Measurements from ENCODE around the gene CXorf58. TPM values are rescaled to one million over a fixed set of nuclear protein-coding genes. Genes with fewer than 3 reads are reported as not detected.

The CXorf58 gene
- polyA plus RNA-seq, 1 of the 3 experiments (the other 2 are of a cell fraction), result not detected

- TF ChIP-seq, protein P1, sequence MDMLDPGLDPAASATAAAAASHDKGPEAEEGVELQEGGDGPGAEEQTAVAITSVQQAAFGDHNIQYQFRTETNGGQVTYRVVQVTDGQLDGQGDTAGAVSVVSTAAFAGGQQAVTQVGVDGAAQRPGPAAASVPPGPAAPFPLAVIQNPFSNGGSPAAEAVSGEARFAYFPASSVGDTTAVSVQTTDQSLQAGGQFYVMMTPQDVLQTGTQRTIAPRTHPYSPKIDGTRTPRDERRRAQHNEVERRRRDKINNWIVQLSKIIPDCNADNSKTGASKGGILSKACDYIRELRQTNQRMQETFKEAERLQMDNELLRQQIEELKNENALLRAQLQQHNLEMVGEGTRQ (IDR thresholded peaks at IDR 0.05; ENCODE audit: borderline replicate concordance, low read depth, low read length), result no peak
- TF ChIP-seq SIN3A (IDR thresholded peaks at IDR 0.05; ENCODE audit: borderline replicate concordance, low read depth, low read length) (no peak), NRF1 (IDR thresholded peaks at IDR 0.05; ENCODE audit: low read depth, low read length) (no peak), FOXJ3 (CRISPR knock-in tag; IDR thresholded peaks at IDR 0.05) (no peak)
Observed at GRCh38 chrX:23888887-23889501, 18.8 kb upstream of the CXorf58 start (continued).

- TF ChIP-seq SIN3A (IDR thresholded peaks at IDR 0.05; ENCODE audit: borderline replicate concordance, low read depth, low read length) (no peak), YY1 (IDR thresholded peaks at IDR 0.05; ENCODE audit: low read depth) (no peak), CTCF (IDR thresholded peaks at IDR 0.05) (no peak), RAD21 (IDR thresholded peaks at IDR 0.05; ENCODE audit: low read length) (no peak), FOSL2 (IDR thresholded peaks at IDR 0.05; ENCODE audit: borderline replicate concordance, low read depth) (no peak), ELF1 (IDR thresholded peaks at IDR 0.05) (no peak), EZH2phosphoT487 (IDR thresholded peaks at IDR 0.05; ENCODE audit: borderline replicate concordance, low read depth) (no peak), NFIC (IDR thresholded peaks at IDR 0.05; ENCODE audit: borderline replicate concordance) (no peak), NRF1 (IDR thresholded peaks at IDR 0.05; ENCODE audit: low read depth, low read length) (no peak), TAF1 (IDR thresholded peaks at IDR 0.05; ENCODE audit: borderline replicate concordance, low read depth, low read length) (no peak), GATA2 (CRISPR knock-in tag; IDR thresholded peaks at IDR 0.05) (no peak), FOXJ3 (CRISPR knock-in tag; IDR thresholded peaks at IDR 0.05) (no peak), TEAD4 (IDR thresholded peaks at IDR 0.05; ENCODE audit: borderline replicate concordance, insufficient read depth) (no peak), FOXM1 (IDR thresholded peaks at IDR 0.05; ENCODE audit: low read depth) (no peak)
- TF ChIP-seq, protein P2, sequence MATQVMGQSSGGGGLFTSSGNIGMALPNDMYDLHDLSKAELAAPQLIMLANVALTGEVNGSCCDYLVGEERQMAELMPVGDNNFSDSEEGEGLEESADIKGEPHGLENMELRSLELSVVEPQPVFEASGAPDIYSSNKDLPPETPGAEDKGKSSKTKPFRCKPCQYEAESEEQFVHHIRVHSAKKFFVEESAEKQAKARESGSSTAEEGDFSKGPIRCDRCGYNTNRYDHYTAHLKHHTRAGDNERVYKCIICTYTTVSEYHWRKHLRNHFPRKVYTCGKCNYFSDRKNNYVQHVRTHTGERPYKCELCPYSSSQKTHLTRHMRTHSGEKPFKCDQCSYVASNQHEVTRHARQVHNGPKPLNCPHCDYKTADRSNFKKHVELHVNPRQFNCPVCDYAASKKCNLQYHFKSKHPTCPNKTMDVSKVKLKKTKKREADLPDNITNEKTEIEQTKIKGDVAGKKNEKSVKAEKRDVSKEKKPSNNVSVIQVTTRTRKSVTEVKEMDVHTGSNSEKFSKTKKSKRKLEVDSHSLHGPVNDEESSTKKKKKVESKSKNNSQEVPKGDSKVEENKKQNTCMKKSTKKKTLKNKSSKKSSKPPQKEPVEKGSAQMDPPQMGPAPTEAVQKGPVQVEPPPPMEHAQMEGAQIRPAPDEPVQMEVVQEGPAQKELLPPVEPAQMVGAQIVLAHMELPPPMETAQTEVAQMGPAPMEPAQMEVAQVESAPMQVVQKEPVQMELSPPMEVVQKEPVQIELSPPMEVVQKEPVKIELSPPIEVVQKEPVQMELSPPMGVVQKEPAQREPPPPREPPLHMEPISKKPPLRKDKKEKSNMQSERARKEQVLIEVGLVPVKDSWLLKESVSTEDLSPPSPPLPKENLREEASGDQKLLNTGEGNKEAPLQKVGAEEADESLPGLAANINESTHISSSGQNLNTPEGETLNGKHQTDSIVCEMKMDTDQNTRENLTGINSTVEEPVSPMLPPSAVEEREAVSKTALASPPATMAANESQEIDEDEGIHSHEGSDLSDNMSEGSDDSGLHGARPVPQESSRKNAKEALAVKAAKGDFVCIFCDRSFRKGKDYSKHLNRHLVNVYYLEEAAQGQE (IDR thresholded peaks at IDR 0.05; ENCODE audit: low read depth, low read length), result no peak
- TF ChIP-seq, protein P3, sequence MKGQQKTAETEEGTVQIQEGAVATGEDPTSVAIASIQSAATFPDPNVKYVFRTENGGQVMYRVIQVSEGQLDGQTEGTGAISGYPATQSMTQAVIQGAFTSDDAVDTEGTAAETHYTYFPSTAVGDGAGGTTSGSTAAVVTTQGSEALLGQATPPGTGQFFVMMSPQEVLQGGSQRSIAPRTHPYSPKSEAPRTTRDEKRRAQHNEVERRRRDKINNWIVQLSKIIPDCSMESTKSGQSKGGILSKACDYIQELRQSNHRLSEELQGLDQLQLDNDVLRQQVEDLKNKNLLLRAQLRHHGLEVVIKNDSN (IDR thresholded peaks at IDR 0.05; ENCODE audit: borderline replicate concordance, low read depth), result no peak
- TF ChIP-seq, protein P4, sequence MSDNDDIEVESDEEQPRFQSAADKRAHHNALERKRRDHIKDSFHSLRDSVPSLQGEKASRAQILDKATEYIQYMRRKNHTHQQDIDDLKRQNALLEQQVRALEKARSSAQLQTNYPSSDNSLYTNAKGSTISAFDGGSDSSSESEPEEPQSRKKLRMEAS (IDR thresholded peaks at IDR 0.05; ENCODE audit: low read depth), result no peak
- TF ChIP-seq, protein P5, sequence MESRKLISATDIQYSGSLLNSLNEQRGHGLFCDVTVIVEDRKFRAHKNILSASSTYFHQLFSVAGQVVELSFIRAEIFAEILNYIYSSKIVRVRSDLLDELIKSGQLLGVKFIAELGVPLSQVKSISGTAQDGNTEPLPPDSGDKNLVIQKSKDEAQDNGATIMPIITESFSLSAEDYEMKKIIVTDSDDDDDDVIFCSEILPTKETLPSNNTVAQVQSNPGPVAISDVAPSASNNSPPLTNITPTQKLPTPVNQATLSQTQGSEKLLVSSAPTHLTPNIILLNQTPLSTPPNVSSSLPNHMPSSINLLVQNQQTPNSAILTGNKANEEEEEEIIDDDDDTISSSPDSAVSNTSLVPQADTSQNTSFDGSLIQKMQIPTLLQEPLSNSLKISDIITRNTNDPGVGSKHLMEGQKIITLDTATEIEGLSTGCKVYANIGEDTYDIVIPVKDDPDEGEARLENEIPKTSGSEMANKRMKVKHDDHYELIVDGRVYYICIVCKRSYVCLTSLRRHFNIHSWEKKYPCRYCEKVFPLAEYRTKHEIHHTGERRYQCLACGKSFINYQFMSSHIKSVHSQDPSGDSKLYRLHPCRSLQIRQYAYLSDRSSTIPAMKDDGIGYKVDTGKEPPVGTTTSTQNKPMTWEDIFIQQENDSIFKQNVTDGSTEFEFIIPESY (IDR thresholded peaks at IDR 0.05; ENCODE audit: borderline replicate concordance, low read depth), result no peak
- no peaks in the 10 kb centered on the region; the same call in 1 of the 2 replicates for H3K79me2 ChIP-seq (ENCODE audit: insufficient read depth)
- H4K20me1 ChIP-seq (ENCODE audit: insufficient read depth), result no peaks in the 10 kb centered on the region
- H3K27me3 ChIP-seq (ENCODE audit: insufficient read depth), result peaks cover 5% of the 10 kb centered on the region; the same call in 1 of the 2 replicates
- no peaks in the 10 kb centered on the region for H3K9me3 ChIP-seq
- peaks cover 4% of the 10 kb centered on the region for H3F3A ChIP-seq (replicated peaks; ENCODE audit: insufficient read depth)
- no peaks in the 10 kb centered on the region for H3K9me2 ChIP-seq
- H3K36me3 ChIP-seq (replicated peaks in 1 of 2; ENCODE audit: control insufficient read depth in 1 of 2, insufficient read depth in 2 of 2, low read length in 1 of 2), result no peaks in the 10 kb centered on the region
- H3K4me2 ChIP-seq, result no peak overlapping the region
- no peak for DNase-seq
- 71% methylated on average over 4 of the region's 4 CpGs for WGBS (ENCODE audit: low lambda C conversion rate)
- H3K9ac ChIP-seq, result no peak overlapping the region
- no peak overlapping the region for H3K27ac ChIP-seq (ENCODE audit: low read depth in 2 of 2, low read length in 1 of 2)
- no peak overlapping the region for H2AFZ ChIP-seq (ENCODE audit: low read depth)
- CTCF ChIA-PET, result interaction anchor here (4.6 kb wide), 1 partner anchor 11 kb away, joined by 21 read pairs; no protein-coding TSS in a partner anchor
- H3K4me3 ChIP-seq (ENCODE audit: low read depth in 2 of 2, low read length in 1 of 2), result no peak overlapping the region
- POLR2A ChIA-PET, result no interaction called here
- H3K4me1 ChIP-seq (ENCODE audit: control insufficient read depth in 1 of 2, insufficient read depth in 2 of 2, low read depth in 1 of 2, low read length in 1 of 2), result no peaks in the 10 kb centered on the region; a peak in 1 of 4 replicates
Observed at GRCh38 chrX:23890933-23891332, 16.9 kb upstream of the CXorf58 start.
